Erythroblast (primary cell): ENCODE data around the gene SCN1A.

Experiments used
- GATA1 ChIP-seq: IDR thresholded peaks from 2 replicates; pipeline ENCODE4 v1.6.1; 2011; ENCODE audit warnings: low read depth, mild to moderate bottlenecking, control low read depth, low read length, moderate library complexity
- POLR2A ChIP-seq: IDR thresholded peaks from 2 replicates; pipeline ENCODE4 v1.6.1; 2011; ENCODE audit warnings: mild to moderate bottlenecking, low read length

GRCh38 chr2:166163775-166164174 is 36.0 kb upstream of the SCN1A start:
- TF ChIP-seq POLR2A (no peak), GATA1 (no peak)
